Stimulated activated CD4-positive, alpha-beta T cell treated with anti-CD3 and anti-CD28 coated beads, Interleukin-15, amount 100 ng/mL, for 48 hours (primary cell): Measurements from ENCODE around the gene SELENON.

Source experiments
- DNase-seq, 2 donors: peaks; one replicate each; pipeline ENCODE4 v3.0.0-alpha.2; 2020; ENCODE audit warnings: low read depth in 2 of 2

SELENON gene, protein sequence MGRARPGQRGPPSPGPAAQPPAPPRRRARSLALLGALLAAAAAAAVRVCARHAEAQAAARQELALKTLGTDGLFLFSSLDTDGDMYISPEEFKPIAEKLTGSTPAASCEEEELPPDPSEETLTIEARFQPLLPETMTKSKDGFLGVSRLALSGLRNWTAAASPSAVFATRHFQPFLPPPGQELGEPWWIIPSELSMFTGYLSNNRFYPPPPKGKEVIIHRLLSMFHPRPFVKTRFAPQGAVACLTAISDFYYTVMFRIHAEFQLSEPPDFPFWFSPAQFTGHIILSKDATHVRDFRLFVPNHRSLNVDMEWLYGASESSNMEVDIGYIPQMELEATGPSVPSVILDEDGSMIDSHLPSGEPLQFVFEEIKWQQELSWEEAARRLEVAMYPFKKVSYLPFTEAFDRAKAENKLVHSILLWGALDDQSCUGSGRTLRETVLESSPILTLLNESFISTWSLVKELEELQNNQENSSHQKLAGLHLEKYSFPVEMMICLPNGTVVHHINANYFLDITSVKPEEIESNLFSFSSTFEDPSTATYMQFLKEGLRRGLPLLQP

DNA sequence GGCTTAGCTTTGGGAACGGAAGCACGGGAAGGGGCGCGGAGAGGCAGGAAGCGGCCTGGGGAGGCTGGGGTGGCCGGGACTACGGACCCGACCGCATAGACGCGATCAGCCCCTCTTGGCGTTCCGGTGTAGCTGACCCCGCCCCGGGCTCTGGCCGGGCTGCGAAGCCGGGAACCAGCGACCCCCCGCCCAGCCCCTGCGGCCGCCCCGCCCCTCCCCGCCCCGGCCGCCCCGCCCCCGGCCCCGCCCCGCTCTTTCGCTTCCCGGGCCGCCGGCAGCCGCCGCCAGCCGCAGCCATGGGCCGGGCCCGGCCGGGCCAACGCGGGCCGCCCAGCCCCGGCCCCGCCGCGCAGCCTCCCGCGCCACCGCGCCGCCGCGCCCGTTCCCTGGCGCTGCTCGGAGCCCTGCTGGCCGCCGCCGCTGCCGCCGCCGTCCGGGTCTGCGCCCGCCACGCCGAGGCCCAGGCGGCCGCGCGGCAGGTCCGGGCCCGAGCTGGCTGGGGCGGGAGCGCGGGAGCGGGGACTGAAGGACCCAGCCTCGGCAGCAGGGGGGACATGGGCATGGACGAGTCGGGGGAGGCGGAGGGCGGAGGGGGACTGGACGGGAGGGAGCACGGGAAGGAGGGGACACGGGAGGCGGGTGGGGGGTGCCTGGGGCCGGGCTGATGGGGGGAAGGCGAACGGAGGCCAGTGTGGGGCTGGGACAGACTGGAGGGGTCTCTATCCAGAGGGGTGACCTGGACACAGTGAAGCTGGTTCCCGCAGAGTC lies at the start of gene SELENON:
TSS of gene SELENON (plus strand) at position 259 of the 768 bp plus-strand sequence. CDS start at position 297, 38 bp downstream.
- no peak for DNase-seq

DNA sequence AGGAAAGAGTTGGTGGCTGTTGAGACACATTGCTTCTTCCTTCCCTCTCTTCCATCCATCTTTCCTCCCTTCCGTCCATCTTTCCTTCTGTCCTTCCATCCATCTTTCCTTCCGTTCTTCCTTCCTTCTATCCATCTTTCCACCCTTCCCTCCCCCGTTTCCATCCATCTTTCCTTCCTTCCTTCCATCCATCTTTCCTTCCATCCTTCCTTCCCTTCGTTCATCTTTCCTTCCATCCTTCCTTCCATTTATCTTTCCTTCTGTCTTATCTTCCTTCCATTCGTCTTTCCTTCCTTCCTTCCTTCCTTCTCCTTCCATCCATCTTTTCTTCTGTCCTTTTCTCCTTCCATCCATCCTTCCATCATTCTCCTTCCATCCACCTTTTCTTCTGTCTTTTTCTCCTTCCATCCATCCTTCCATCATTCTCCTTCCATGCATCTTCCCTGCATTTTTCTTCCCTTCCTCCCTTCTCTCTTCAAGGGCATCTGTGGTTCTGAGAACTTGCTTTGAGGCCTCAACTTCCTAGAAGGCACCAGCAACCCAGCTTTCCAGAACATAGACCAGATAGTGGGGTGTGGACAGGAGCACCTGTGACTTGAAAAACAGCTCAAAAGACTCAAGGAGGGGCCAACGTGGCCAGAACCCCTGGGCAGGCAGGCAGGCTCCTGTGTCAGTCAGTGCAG lies 48.9 kb upstream of the SELENON start:
- no peak for DNase-seq

DNA sequence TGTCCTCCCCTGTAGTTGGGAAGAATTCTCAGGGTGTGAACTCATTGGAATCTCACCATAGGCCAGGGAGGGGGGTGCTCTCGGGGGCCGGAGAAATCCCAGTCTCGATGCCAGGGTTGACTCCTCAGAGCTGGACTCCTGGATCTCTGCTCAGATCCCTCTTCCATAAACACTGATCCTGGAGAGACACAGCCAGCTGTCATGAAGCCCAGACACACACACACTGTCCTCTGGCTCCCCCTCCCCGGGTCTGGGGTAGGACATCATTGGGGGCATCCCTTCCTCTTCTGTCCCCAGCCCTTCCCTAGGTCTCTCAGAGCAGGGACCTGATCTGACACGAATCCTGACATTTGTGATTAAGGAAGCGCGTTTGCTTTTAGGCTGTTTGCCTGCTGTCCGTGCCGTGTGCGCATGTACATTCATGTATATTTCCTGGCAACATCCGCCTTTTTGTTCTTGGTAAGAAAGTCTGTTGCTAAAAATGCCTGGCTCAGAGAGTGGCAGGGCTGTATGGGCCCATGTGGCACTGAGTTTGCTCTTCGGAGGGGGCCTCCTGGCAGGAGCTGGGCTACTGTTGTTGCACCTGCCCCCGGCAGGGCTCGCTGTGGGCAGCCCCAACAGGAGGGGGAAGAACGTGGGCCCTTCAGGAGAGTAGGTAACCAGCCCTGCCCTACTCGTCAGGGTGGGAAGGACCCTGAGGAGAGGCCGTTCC lies 45.4 kb upstream of the SELENON start:
- DNase-seq = peak in 1 of 2 donors; percentile 33

DNA sequence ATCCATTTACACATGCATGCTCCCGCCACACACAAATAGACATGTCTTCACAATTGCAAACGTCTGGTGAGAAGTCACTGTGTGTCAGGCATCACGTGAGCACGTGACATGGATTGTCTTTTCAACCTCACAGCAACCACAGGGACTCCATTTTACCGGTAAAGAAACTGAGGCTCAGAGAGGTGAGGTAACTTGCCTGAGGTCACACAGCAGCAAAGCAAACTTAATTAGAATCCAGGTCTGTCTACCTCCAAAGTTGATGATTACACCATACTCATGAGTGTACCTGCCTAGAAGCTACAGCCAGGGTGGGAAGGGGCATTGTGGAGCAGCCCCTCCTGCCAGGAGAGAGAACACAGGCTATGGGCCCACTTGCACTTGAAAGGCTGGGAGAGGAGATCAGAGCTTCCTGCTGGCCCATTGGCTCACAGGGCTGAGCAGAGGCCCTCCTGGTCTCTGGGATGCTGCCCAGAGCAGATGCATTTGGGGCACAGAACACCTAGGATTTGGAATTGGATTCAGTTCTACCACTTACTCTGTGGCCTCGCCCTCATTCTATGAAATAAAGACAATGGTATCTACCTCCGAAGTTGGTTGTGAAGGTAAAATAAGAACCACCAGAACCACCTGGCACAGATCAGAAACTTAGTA lies 44.4 kb upstream of the SELENON start:
- no peak for DNase-seq

DNA sequence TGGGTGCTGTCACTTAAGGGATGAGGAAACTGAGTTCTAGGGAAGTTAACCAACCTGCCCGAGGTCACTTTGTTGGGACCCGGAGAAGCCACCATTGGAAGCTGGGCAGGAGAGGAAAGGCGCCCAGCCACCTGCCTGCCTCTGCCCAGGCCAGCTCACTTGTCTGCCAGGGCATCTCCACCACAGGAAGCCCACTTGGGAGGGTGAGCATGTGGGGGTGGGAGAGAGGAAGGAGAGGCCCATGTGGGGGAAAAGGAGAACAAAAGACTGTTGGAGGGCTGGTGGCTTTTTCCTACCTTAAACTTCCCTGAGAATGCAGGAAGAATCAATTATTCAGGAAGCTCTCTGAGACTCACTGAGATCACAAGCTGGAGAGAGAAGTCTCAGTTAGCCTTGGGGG lies 43.8 kb upstream of the SELENON start:
- DNase-seq = no peak

DNA sequence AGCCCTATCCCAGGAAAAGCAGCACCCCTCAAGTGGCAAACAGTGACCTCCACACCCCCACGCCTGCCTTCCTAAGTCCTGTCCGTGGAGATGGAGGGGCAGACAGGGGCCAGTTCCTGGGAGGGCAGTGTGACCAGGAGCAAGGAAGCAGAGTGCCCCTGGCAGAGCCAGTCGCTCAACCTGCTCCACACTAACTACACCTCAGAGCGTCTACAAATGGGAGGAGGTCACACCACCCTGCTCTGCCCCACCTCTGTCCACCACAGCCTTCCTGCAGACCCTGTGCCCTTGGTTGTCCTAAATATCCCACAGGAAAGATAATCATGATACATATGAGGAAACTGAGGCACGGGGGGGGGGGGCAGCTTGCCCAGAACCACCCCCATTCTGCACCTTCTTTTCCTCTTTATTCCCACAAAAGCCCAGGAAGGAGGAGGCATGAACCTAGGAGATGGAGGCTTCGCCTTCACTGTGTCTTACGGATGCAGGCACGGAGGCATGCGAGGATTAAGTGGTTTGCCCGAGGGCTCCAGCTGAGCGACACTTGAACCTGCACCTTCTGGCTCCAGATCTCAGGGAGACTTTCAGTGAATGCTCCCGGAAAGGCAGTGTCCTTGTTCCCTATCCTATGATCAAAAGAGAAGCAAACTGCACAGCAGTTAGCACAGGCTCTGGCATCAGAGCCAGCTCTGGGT lies 42.7 kb upstream of the SELENON start:
- no peak for DNase-seq

DNA sequence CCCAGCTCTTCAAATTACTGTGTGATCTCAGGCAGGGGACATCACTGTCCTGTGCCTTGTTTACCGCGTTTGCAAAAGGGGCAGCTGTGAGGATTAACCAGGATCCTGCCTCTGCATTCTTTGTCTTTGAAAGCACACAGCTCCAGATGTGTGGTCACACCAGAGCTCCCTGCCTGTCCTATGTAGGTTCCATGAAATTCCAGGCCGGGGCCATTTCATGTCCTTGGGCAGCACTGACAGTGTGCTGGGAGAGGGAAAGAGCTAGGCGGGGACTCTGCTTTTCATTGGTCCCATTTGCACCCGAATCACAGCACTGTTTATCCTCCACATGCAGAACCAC lies 42.2 kb upstream of the SELENON start:
- no peak for DNase-seq

DNA sequence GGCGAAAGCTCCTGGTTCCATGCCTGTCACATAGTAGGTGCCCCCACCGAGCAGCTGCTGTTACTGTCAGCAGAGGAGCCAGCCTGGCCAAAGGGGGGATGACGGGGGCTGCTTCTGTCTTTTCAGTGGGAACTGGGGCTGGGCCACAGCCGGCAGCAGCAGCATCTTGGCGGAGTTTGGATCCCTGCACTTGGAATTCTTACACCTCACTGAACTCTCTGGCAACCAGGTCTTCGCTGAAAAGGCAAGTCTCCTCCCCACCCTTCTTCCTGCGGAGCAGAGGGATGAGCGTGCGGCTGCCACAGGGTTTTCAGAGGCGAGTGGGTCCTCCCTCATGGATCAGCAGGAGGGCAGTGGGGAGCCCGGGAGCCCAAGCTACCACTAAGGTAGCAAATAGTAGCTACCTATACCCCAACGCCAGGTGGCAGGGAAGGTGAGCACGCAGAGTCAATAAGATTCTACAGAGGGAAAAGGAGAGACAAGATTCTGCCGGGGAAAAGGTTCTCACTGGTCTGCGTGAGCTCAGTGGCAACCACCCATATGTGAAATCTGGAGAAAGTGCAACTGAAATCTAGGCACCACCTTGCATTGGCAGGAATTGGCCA lies 41.4 kb upstream of the SELENON start:
- no peak for DNase-seq

DNA sequence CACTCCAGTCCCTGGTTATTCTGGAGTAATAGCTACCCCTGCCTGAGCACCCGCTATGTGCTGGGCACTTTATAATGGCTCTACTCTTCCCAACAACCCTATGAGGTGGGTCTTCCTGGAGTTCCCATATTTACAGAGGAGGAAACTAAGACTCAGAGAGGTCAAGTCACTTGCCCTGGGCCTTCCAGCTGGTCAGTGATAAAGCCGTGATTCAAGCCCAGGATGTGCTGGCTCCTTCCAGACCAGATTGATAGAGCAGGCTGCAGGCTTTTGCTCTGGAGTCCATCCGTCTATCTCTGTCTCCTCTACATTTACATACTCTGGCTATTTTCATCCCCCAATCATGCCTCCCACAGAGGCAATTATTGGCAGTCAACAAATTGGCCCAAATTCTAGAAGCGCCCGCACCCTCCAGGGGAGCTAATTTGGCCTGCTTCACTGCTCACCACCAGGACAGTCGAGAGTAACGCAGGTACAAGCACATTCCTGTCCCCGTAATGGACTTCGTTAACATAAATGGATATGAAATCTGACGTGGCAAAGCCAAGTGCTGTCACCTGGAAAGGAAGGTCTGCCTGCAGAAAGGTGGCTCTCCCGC lies 39.8 kb upstream of the SELENON start:
- no peak for DNase-seq

DNA sequence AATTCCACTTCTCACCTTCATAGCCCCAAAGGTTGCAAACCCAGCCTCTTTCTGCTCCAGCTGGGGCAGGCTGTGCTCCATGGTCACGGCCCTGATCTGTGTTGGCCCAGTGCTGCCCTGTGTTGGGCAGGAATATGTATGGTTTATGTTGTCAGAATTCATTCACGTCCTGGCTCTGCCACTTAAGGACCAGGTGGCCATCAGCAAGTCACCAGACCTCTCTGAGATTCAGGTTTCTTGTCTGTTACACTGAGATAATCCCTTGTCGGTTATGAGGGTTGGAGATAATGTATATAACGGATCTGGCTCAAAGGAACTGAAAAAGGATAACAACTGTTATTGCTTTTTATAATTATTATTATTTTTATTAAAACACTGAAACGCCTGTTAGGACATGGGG lies 39.1 kb upstream of the SELENON start:
- DNase-seq = no peak

DNA sequence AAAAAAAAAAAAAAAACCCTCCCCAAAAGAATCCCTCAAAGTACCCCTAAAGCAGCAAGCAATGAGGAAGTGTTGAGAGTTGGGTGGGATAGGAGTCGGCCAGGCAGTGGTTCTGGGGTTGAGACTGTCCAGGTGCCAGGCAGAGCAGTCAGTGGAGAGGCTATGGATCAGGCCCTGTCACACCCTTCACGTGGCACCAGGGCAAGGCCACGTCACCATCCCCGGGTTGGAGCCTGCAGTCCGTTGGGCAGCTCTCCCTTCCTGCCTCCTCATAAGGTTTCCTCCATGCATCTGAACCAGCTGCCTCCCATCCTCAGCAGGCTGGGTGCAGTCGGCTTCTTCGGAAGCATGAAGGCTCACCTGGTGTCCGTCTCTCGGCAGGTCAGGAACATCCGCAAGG lies 36.5 kb upstream of the SELENON start:
- DNase-seq = no peak

DNA sequence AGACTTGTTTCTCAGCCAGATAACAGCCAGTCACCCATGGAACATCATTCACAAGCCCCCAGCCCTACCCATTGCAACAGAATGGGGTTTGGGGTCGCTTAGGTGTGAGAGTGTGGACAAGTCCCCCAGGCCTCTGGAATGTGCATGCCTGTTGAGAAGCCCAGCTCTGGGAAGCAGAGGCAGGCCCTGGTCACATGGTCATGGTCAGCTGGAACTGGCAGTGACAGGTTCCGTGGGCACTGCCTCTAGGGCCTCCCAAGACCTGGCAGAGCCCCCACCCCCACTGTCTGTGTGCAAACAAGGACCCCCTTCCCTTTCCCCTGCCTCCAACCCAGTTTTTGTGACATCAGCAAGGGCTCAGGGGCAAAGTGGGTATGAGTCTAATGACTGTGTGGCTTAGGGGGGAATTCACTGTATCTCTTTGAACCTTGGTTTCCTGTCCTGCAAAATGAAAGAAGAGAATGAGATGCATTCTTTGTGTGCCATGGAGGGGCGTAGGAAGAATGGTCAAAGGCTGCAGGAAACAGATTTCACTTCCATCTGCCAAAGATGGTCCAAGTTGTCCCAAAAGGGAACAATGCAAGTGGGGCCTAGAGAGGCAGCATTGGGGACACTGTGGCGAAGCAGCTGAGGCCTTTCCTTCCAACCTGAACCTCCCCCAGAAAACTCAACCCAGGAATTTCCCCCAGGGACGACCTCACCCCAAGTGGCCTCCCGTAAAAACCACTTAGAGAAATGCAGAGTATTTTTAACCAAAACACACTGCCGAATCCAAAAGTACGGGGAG lies 34.7 kb upstream of the SELENON start:
- DNase-seq = no peak

DNA sequence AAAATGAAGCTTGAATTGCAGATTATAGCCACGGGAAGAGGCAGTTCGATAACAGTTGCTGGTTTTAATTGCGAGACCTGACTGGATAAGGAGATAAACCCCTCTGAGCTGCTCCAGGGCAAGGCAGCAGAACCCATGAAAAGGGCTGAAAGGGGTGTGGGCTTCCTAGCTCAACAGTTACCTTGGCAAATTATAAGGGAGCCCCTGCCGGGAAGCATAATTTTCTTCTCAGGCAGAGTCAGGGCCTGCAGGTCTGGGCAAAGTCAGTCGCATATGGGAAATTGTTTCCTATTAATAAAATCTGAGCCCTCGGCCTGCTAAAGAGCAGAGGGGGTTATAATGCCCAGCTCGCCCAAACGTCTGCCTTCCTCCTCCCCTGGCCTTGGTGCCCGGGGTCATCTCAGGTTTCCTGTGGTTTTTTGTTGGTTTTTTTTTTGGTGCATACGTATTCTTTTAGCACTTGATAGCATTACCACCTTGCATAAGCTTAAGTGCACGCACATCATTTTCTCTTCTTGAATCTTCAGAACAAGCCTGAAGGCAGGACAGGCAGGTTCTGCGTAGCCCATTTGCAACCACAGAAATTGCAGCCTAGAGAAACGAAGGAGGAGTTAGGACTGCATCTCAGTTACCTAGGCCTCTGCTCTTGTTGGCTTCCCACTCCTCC lies 33.9 kb upstream of the SELENON start:
- no peak for DNase-seq

DNA sequence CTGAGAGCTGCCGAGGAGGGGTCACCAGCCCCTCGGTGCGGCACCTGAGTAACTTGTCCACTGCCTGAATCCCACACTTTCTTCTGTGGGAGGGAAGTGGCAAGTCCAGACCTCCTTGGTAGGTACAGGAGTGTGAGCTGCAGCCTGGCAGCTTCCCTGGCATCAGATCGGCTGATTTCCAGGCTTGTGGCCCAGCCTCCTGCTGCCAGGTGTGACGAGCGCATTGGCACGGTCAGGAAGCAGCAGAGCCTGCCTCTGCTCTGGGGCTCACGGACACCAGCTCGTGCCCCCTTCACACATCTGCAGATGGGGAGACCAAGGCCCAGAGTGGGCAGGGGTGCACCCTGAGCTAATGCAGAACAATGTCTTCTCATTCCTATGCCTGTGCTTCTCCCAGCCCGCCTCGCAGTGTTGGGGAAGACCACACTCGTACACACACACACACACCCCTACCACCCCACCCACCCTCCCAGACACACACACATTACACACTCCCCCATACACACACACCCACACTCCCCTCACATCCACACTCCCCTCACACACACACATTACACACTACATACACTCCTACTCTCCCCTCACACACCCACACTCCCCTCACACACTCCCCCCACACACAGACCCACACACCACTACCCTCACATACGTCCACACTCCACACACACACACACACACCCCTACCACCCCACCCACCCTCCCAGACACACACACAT lies 33.1 kb upstream of the SELENON start:
- DNase-seq = no peak

DNA sequence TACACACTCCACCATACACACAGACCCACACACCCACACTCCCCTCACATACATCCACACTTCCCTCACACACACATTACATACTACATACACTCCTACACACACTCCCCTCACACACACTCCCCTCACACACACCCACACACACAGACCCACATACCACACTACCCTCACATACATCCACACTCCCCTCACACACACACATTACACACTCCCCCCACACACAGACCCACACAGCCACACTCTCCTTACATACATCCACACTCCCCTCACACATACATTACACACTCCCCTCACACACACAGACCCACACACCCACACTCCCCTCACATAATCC lies 32.6 kb upstream of the SELENON start:
- DNase-seq = no peak

DNA sequence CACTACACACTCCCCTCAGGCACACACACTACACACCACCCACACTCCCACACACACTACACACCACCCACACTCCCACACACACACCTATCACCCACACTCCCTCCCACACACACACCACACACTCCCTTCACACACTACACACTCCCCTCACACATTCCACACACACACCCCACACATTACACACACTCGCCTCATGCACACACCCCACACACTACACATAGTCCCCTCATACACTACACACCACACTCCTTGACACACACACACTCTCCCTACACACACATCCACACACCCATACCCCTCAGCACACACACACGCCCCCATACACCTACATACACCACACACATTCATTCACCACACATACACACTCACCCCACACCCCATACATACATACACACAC lies 31.0 kb upstream of the SELENON start:
- no peak for DNase-seq

DNA sequence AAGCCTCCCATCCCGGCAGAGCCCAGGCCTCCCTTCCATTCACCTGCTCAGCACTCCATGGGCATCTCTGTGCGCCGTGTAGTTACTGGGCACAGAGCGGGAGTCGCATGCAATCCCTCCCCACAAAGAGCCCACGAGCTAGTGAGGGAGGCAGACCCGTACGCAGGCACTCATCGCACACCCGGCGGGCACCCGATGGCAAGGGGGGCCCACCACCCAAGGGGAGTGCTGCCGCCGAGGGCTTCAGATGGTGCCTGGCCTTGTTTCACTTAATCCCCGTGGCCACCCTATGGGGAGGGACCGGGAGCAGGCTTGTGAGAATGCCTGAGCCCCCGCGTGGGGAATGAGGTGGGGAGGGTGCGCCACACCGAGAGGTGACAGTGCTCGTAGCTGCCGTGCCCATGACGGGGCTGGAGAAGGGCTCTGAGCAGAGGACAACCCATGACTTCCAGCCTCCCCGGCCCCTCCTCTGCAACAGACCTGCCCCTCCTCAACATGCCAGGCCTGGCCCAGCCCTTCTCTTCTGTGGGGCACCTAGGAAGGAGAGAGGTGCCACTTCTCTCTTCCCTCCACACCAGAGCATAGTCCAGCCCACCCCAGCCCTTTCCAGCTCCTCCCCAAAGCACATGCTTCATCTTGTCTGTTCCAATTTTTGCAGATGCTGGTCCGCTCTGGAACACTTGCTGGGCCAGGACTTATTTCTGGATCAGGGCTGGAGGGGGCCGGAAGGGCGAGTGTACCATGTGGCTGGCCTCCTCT lies 30.2 kb upstream of the SELENON start:
- DNase-seq = no peak
